MCF 10A (cell line): ENCODE results near the gene FCAMR. TPM values are rescaled to one million over a fixed set of nuclear protein-coding genes. Genes with fewer than 3 reads are reported as not detected.

Experiments used
- BruUV-seq: library from RNA; stranded (reverse); fragments of 400-500 nt; replicated peaks from 2 replicates; lab custom pipeline; 2021; lab: Mats Ljungman, UMichigan
- CTCF ChIA-PET: fragments of 300-600 bp; sonication (Branson Sonifier 250); formaldehyde crosslinking; extraction: SDS; loops from one replicate; lab custom pipeline; 2021; ENCODE audit warnings: antibody characterized with exemption, inconsistent platforms; lab: Yijun Ruan, JAX
- POLR2A ChIA-PET: fragments of 300-600, 350-650 bp; sonication (Branson Sonifier 250); formaldehyde crosslinking; extraction: SDS; loops from one replicate; lab custom pipeline; 2020; ENCODE audit warnings: antibody characterized with exemption, inconsistent platforms; lab: Yijun Ruan, JAX
- DNase-seq: peaks from one replicate; pipeline ENCODE4 v3.0.0-alpha.2; 2018; ENCODE audit not compliant: unreplicated experiment
- H3K27ac Mint-ChIP-seq: one replicate; pipeline ENCODE4 v1.8.0; 2022; ENCODE audit warnings: mild to moderate bottlenecking, low read depth, mixed read lengths; ENCODE audit not compliant: unreplicated experiment
- H3K27me3 Mint-ChIP-seq: one replicate; pipeline ENCODE4 v1.8.0; 2022; ENCODE audit warnings: mixed read lengths; ENCODE audit not compliant: insufficient read depth, unreplicated experiment
- H3K36me3 Mint-ChIP-seq: one replicate; pipeline ENCODE4 v1.8.0; 2022; ENCODE audit warnings: mild to moderate bottlenecking, moderate library complexity, mixed read lengths; ENCODE audit not compliant: insufficient read depth, unreplicated experiment
- H3K4me1 Mint-ChIP-seq: one replicate; pipeline ENCODE4 v1.8.0; 2022; ENCODE audit warnings: mixed read lengths; ENCODE audit not compliant: insufficient read depth, unreplicated experiment
- H3K4me3 Mint-ChIP-seq: one replicate; pipeline ENCODE4 v1.8.0; 2022; ENCODE audit warnings: mild to moderate bottlenecking, moderate library complexity, mixed read lengths; ENCODE audit not compliant: unreplicated experiment
- H3K9me3 Mint-ChIP-seq: one replicate; pipeline ENCODE4 v1.8.0; 2022; ENCODE audit warnings: mixed read lengths; ENCODE audit not compliant: unreplicated experiment
- intact Hi-C: fragments of 100-400 bp; cut with micrococcal nuclease; formaldehyde crosslinking; loops from 2 replicates; pipeline ENCODE4 v1.14.1; 2022
- total RNA-seq: library from RNA; stranded (reverse); gene quantifications from 2 replicates; pipeline ENCODE4 v1.2.3, GENCODE V29; 2022
- TF ChIP-seq, protein P1 (sequence below): fragments of 200-600 bp; IDR thresholded peaks from one replicate; pipeline ENCODE4 v1.8.0; 2022; ENCODE audit warnings: antibody characterized with exemption, mild to moderate bottlenecking; ENCODE audit not compliant: unreplicated experiment

Gene FCAMR
- total RNA-seq, 1 experiment from 2014 or later, result not detected

DNA sequence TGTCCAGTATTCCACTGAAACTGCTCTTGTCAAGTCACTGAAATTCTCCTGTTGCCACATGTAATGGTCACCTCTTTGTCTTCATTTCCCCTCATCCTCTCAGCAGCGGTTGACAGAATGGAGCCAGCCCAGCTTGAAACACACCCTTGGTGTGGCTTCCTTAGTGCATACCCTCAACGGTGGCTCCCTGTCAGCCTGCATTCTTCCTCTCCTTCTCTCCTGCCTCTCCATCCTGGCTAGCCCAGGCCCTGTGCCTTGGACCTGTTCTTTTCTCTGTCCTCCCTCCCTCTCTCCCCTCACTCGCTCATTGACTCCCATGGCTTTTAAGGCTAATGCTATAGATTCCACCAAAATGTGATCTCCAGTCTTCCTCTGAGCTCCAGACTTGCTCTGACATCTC is 52.2 kb downstream of the FCAMR start:
- no peak overlapping the region for H3K4me3 Mint-ChIP-seq
- CTCF ChIA-PET, result interaction anchor here (0.6 to 13.0 kb wide), 22 partner anchors 9 to 428 kb away, joined by 3 to 297 read pairs (median 5); partner anchors contain the start of genes C1orf116, DYRK3, EIF2D and IL20
- H3K9me3 Mint-ChIP-seq, result no peaks in the 10 kb centered on the region

GRCh38 chr1:206916000-206916709 is 54.1 kb downstream of the FCAMR start:
- no TSS peak for BruUV-seq
- Mint-ChIP-seq H3K9me3 (no peaks in the 10 kb centered on the region), H3K36me3 (no peaks in the 10 kb centered on the region), H3K4me3 (no peak overlapping the region), H3K4me1 (peaks cover 5% of the 10 kb centered on the region), H3K27me3 (peaks cover 43% of the 10 kb centered on the region), H3K27ac (no peak overlapping the region)
- CTCF ChIA-PET, result interaction anchor here (0.6 to 13.0 kb wide), 16 partner anchors 9 to 587 kb away, joined by 3 to 297 read pairs (median 4); partner anchors contain the start of genes DYRK3 and IL20
- intact Hi-C loops, result loop anchor here (10.0 kb wide), 1 partner anchor 489 kb away; no protein-coding TSS in a partner anchor
- POLR2A ChIA-PET, result interaction anchor here (0.6 to 1.0 kb wide), 2 partner anchors 38 to 61 kb away, joined by 3 to 4 read pairs; no protein-coding TSS in a partner anchor
- no peak for DNase-seq
- TF ChIP-seq, protein P1, sequence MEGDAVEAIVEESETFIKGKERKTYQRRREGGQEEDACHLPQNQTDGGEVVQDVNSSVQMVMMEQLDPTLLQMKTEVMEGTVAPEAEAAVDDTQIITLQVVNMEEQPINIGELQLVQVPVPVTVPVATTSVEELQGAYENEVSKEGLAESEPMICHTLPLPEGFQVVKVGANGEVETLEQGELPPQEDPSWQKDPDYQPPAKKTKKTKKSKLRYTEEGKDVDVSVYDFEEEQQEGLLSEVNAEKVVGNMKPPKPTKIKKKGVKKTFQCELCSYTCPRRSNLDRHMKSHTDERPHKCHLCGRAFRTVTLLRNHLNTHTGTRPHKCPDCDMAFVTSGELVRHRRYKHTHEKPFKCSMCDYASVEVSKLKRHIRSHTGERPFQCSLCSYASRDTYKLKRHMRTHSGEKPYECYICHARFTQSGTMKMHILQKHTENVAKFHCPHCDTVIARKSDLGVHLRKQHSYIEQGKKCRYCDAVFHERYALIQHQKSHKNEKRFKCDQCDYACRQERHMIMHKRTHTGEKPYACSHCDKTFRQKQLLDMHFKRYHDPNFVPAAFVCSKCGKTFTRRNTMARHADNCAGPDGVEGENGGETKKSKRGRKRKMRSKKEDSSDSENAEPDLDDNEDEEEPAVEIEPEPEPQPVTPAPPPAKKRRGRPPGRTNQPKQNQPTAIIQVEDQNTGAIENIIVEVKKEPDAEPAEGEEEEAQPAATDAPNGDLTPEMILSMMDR, result no peak

More for the DNA sequence above, 52.2 kb downstream of the FCAMR start:
- Mint-ChIP-seq H3K27ac (no peak overlapping the region), H3K4me1 (no peaks in the 10 kb centered on the region), H3K36me3 (no peaks in the 10 kb centered on the region), H3K27me3 (peaks cover 36% of the 10 kb centered on the region)
- intact Hi-C loops, result loop anchor here (10.0 kb wide), 1 partner anchor 487 kb away; no protein-coding TSS in a partner anchor
- no TSS peak for BruUV-seq
- TF ChIP-seq, protein P1, result no peak
- POLR2A ChIA-PET, result interaction anchor here (0.7 kb wide), 1 partner anchor 104 kb away, joined by 3 read pairs; no protein-coding TSS in a partner anchor
- no peak for DNase-seq

- no peak overlapping the region for H3K4me3 Mint-ChIP-seq
- ChIA-PET POLR2A (no interaction called here), CTCF (interaction anchor here (0.5 to 13.0 kb wide), 15 partner anchors 10 to 1285 kb away, joined by 3 to 297 read pairs (median 9); partner anchors contain the start of genes DYRK3, IL20 and IL24)
- no peaks in the 10 kb centered on the region for H3K9me3 Mint-ChIP-seq
- TF ChIP-seq, protein P1, result no peak
- no peak for DNase-seq
- H3K4me1 Mint-ChIP-seq, result peaks cover 12% of the 10 kb centered on the region
- intact Hi-C loops, result loop anchor here (10.0 kb wide), 1 partner anchor 490 kb away; no protein-coding TSS in a partner anchor
- no TSS peak for BruUV-seq
- no peak overlapping the region for H3K27ac Mint-ChIP-seq
- no peaks in the 10 kb centered on the region for H3K36me3 Mint-ChIP-seq
- H3K27me3 Mint-ChIP-seq, result peaks cover 43% of the 10 kb centered on the region
These were observed 55.1 kb downstream of the FCAMR start for GRCh38 chr1:206915030-206915735.
